Ascending aorta (tissue), 2 donors: Measurements from ENCODE around the gene ARHGAP30. TPM values are rescaled to one million over a fixed set of nuclear protein-coding genes. Genes with fewer than 3 reads are reported as not detected.
A peak's percentile ranks its signal among the peaks of the same experiment; 100 is the strongest.
"Not testable (repeated sequence)": the region's sequence is repeated elsewhere in the genome, so short reads cannot be mapped to it uniquely, and the experiment has no call there.

Experiments used
- DNase-seq, 2 donors: peaks; one replicate each; pipeline ENCODE4 v3.0.0-alpha.2; 2019; ENCODE audit warnings: low spot score in 2 of 2
- H3K27ac ChIP-seq, 2 donors: fragments of 200-600 bp; sonication (generic); one replicate each; pipeline ENCODE4 v1.5.1; 2016 to 2017; ENCODE audit warnings: mild to moderate bottlenecking in 1 of 2
- H3K27me3 ChIP-seq: fragments of 200-600 bp; sonication (generic); one replicate; pipeline ENCODE4 v1.5.1; 2017
- H3K36me3 ChIP-seq, 2 donors: fragments of 200-600 bp; sonication (generic); one replicate each; pipeline ENCODE4 v1.5.1; 2016
- H3K4me1 ChIP-seq, 2 donors: fragments of 200-600 bp; sonication (generic); one replicate each; pipeline ENCODE4 v1.5.1; 2016 to 2017; ENCODE audit warnings: mild to moderate bottlenecking in 1 of 2
- H3K4me3 ChIP-seq, 2 donors: fragments of 200-600 bp; sonication (generic); one replicate each; pipeline ENCODE4 v1.5.1; 2016 to 2017; ENCODE audit warnings: mild to moderate bottlenecking in 1 of 2
- H3K9me3 ChIP-seq, 2 donors: fragments of 200-600 bp; sonication (generic); one replicate each; pipeline ENCODE4 v1.5.1; 2016
- intact Hi-C: fragments of 100-400 bp; cut with DNase I; formaldehyde crosslinking; loops from one replicate; pipeline ENCODE4 v1.15.1; 2023
- total RNA-seq: library from RNA; depleted of rRNA; stranded (reverse); fragments of >200 nt; gene quantifications from one replicate; pipeline ENCODE4 v1.1.0, GENCODE V29; 2016
- TF ChIP-seq, protein P1 (sequence below), 3 experiments: fragments of 200-600 bp in 2 of 3; fragments of 450-650 bp in 1 of 3; sonication (generic) in 2 of 3; IDR thresholded peaks; one replicate each; pipeline ENCODE4 v1.5.1; 2016 to 2019; ENCODE audit warnings: antibody characterized with exemption in 3 of 3, mild to moderate bottlenecking in 1 of 3, moderate library complexity in 1 of 3

Gene ARHGAP30
- total RNA-seq, 1 donor from 2014 or later = 14.7 TPM

- no peaks in the 10 kb centered on the region for H3K27me3 ChIP-seq
- no peak overlapping the region for H3K4me3 ChIP-seq
- no peak for DNase-seq
- no peaks in the 10 kb centered on the region for H3K9me3 ChIP-seq
- H3K4me1 ChIP-seq = peaks cover 0 to 13% of the 10 kb centered on the region in 2 donors
- intact Hi-C loops = no loop called here
- TF ChIP-seq, protein P1, sequence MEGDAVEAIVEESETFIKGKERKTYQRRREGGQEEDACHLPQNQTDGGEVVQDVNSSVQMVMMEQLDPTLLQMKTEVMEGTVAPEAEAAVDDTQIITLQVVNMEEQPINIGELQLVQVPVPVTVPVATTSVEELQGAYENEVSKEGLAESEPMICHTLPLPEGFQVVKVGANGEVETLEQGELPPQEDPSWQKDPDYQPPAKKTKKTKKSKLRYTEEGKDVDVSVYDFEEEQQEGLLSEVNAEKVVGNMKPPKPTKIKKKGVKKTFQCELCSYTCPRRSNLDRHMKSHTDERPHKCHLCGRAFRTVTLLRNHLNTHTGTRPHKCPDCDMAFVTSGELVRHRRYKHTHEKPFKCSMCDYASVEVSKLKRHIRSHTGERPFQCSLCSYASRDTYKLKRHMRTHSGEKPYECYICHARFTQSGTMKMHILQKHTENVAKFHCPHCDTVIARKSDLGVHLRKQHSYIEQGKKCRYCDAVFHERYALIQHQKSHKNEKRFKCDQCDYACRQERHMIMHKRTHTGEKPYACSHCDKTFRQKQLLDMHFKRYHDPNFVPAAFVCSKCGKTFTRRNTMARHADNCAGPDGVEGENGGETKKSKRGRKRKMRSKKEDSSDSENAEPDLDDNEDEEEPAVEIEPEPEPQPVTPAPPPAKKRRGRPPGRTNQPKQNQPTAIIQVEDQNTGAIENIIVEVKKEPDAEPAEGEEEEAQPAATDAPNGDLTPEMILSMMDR (IDR thresholded peaks at IDR 0.05) = no peak
- H3K36me3 ChIP-seq = no peaks in the 10 kb centered on the region
- no peak overlapping the region for H3K27ac ChIP-seq
These were observed 51.7 kb downstream of the ARHGAP30 start for GRCh38 chr1:161017756-161018630.

DNA sequence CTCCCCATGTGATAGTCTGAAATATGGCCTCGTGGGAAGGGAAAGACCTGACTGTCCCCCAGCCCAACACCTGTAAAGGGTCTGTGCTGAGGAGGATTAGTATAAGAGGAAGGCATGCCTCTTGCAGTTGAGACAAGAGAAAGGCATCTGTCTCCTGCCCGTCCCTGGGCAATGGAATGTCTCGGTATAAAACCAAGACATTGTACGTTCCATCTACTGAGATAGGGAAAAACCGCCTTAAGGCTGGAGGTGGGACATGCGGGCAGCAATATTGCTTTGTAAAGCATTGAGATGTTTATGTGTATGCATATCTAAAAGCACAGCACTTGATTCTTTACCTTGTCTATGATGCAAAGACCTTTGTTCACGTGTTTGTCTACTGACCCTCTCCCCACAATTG is 52.5 kb downstream of the ARHGAP30 start:
- H3K27me3 ChIP-seq, H3K9me3 ChIP-seq, H3K36me3 ChIP-seq, DNase-seq, H3K4me3 ChIP-seq, intact Hi-C loops, H3K27ac ChIP-seq: not testable (repeated sequence)
- H3K4me1 ChIP-seq = peaks cover 0 to 13% of the 10 kb centered on the region in 2 donors

- H3K27ac ChIP-seq, DNase-seq, intact Hi-C loops, H3K9me3 ChIP-seq, H3K27me3 ChIP-seq, H3K4me3 ChIP-seq, H3K36me3 ChIP-seq: not testable (repeated sequence)
- peaks cover 0 to 12% of the 10 kb centered on the region in 2 donors for H3K4me1 ChIP-seq
These were observed 53.0 kb downstream of the ARHGAP30 start for GRCh38 chr1:161016683-161017082.

- DNase-seq = peak; percentile 72 to 89
- Histone ChIP-seq H3K27ac (peak overlapping the region; percentile 63 to 64), H3K9me3 (no peaks in the 10 kb centered on the region), H3K4me3 (no peak overlapping the region), H3K36me3 (no peaks in the 10 kb centered on the region), H3K4me1 (no peaks in the 10 kb centered on the region), H3K27me3 (no peaks in the 10 kb centered on the region)
- intact Hi-C loops = no loop called here
- TF ChIP-seq, protein P1 (IDR thresholded peaks at IDR 0.05) = no peak
These were observed 56.0 kb downstream of the ARHGAP30 start for GRCh38 chr1:161013488-161014230.

- intact Hi-C loops = no loop called here
- Histone ChIP-seq H3K27me3 (no peaks in the 10 kb centered on the region), H3K36me3 (no peaks in the 10 kb centered on the region), H3K27ac (peak overlapping the region; percentile 63 to 64), H3K4me1 (no peaks in the 10 kb centered on the region), H3K4me3 (no peak overlapping the region), H3K9me3 (no peaks in the 10 kb centered on the region)
- TF ChIP-seq, protein P1 (IDR thresholded peaks at IDR 0.05) = no peak
- DNase-seq = no peak
These were observed 56.6 kb downstream of the ARHGAP30 start for GRCh38 chr1:161013131-161013487.

DNA sequence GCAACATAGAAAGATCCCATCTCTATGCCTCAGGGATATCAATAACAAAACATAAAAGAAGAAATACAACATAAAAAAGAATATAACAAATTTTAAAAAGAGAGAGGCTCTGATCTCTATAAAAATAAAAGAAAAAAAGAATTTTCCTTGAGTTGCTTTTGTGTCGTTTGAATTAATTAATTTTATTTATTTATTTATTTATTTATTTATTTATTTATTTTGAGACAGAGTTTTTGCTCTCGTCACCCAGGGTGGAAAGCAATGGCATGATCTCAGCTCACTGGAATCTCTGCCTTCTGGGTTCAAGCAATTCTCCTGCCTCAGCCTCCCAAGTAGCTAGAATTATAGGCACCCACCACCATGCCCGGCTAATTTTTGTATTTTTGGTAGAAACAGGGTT is 57.3 kb downstream of the ARHGAP30 start:
- Histone ChIP-seq H3K4me3 (no peak overlapping the region), H3K36me3 (no peaks in the 10 kb centered on the region), H3K27me3 (no peaks in the 10 kb centered on the region), H3K27ac (no peak overlapping the region), H3K4me1 (no peaks in the 10 kb centered on the region), H3K9me3 (no peaks in the 10 kb centered on the region)
- no peak for DNase-seq
- TF ChIP-seq, protein P1 (IDR thresholded peaks at IDR 0.05) = no peak
- intact Hi-C loops = no loop called here
